HG03025 (cell line): ENCODE results near the gene SERPINH1.
"Not testable (repeated sequence)": the region's sequence is repeated elsewhere in the genome, so short reads cannot be mapped to it uniquely, and the experiment has no call there.

Source experiments
- ATAC-seq: cut with Tn5 transposase; IDR thresholded peaks from one replicate; pipeline ENCODE4 v1.9.1; 2021; ENCODE audit warnings: mild to moderate bottlenecking, moderate library complexity; ENCODE audit not compliant: unreplicated experiment, low FRiP score

SERPINH1 gene

DNA sequence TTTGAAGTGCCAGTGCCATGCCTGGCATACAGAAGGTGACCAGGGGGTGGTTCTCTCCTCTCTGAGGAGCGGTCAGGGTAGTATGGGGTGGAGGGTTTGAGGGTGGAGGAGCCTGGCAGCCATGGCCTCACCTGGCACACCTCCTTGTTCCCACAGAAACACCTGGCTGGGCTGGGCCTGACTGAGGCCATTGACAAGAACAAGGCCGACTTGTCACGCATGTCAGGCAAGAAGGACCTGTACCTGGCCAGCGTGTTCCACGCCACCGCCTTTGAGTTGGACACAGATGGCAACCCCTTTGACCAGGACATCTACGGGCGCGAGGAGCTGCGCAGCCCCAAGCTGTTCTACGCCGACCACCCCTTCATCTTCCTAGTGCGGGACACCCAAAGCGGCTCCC, 9.6 kb downstream of the SERPINH1 start:
- no peak for ATAC-seq

GRCh38 chr11:75572744-75573143, 10.7 kb downstream of the SERPINH1 start:
- ATAC-seq, result no peak

- no peak for ATAC-seq
Measured at GRCh38 chr11:75574698-75575602, 12.9 kb downstream of the SERPINH1 start.

- ATAC-seq, result no peak
Measured at GRCh38 chr11:75576017-75576416, 14.0 kb downstream of the SERPINH1 start.

DNA sequence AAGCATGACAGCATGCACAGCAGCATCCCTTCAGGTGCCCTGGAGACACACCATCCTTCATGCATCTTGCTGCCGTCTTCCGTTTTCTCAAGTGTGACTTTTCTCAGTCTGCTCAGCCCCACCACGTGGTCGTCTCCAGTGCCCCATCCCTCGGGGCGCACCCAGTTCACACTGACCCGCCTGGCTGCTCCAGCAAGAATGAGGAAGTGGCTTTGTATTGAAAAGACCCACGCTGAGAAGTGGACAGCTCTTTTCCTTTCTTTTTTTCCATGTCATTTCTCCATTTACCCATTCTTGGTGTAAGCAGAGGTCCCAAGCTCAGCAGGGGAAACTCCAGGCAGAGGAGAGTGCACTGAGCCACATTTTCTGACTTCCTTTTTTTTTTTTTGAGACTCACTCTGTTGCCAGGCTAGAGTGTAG, 14.5 kb downstream of the SERPINH1 start:
- ATAC-seq, result no peak

- no peak for ATAC-seq
Measured at GRCh38 chr11:75577207-75577606, 15.2 kb downstream of the SERPINH1 start.

- ATAC-seq, result no peak
Measured at GRCh38 chr11:75578977-75579376, 16.9 kb downstream of the SERPINH1 start.

DNA sequence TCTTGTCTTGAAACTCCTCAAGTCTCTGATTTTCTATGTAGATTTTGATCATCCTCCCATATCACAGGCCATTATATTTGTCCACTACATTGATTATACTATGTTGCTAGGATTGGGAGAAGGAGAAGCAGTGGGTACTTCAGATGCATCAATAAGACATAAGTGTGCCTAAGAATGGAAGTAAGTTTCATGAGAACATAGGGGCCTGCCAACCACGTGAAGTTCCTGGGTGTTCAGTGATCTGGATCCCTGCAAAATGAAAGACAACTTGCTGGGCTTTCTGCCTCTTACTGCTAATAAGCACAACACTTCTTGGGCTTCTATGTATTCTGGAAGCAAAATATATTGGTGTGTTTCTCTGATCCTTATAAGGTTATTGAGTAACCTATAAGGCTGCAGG, 17.8 kb downstream of the SERPINH1 start:
- no peak for ATAC-seq

DNA sequence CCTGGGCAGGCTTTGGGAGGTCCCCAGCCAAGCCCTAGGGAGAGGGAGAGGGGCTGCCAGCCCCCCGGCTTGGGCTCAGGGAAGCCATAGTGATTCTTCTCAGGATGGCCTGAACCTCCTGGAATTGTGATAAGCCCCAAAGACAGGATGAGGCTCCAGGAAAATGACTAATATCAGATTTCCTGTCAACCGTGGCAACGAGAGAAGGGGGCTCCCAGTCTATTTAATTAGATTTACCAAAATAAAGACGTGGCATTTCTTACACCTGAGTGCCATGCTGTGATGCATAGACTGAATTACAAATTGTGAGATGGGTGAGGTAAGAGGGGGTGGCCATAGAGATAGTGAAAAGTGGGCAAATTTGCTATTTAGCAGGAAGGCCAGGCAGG, 20.4 kb downstream of the SERPINH1 start:
- no peak for ATAC-seq

- ATAC-seq, result no peak
Measured at GRCh38 chr11:75582895-75583717, 21.1 kb downstream of the SERPINH1 start.

DNA sequence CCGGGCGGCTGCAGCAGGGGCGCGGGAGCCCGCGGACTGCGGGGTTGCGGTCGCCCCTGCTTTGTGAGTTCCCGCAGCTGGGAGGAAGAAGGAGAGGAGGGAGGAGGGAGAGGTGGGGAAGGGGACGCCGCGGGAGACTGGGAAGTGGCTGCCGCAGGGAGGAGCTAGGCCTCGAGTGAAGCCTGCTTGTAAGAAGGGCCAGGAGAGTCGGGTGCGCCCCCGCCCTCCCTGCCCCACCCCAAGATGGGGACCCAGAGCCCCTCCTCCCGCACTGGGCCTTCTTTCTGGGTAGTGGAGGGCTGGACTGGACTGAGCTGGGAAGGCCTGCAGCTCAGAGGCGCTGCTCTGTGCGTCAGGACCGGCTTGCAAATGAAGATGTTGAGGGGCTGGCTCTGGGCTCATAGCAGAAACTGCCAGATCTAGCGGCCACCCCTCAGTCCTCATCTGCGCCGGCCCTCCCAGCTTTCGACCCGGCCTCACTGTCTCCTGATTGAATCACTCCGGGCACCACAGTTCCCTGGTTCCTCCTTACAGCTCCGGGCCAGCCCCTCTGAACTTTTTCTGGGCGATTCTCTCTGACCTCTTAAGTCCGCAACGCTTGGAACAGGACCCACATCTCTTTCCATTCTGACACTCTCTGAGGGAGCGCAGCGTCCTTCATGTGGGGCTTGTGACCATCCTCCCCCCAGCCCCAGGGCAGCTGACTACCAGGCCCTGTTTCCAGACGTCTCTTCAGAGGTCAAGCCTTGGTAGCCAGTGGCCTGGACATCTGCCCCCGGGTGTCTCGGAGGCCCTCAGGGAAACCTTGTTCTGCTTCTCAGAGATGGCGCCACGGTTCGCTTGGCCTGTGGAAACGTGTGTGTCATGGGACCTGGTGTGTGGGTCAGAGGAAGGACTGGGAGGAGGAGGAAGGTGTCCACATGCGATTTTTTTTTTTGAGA, 21.9 kb downstream of the SERPINH1 start:
- no peak for ATAC-seq

DNA sequence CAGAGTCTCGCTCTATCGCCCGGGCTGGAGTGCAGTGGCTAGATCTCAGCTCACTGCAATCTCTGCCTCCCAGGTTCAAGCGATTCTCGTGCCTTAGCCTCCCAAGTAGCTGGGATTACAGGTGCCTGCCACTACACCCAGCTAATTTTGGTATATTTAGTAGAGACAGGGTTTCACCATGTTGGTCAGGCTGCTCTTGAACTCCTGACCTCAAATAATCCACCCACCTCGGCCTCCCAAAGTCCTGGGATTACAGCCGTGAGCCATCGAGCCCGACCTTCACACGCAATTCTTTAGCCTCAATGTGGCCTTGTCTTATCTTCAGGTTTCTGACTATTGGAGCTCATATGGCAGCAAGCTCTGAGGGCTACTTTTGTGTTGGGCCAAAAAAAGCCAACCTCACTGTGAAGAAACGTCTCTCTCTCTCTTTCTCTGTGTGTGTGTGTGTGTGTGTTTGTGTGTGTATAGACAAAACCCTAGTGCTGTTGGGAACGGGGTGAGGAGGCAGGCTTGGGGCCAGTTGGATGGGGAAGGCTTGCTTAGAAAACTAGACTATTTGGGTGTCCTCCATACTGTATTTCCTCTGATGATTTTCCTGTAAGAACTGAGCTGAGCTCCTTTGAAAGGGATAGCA, 22.7 kb downstream of the SERPINH1 start:
- ATAC-seq, result not testable (repeated sequence)

- ATAC-seq, result no peak
Measured at GRCh38 chr11:75585293-75585670, 23.2 kb downstream of the SERPINH1 start.

- no peak for ATAC-seq
Measured at GRCh38 chr11:75586395-75586794, 24.3 kb downstream of the SERPINH1 start.

GRCh38 chr11:75588051-75588481, 26.0 kb downstream of the SERPINH1 start:
- ATAC-seq, result no peak

GRCh38 chr11:75589051-75589450, 27.0 kb downstream of the SERPINH1 start:
- no peak for ATAC-seq

GRCh38 chr11:75589933-75590332, 27.9 kb downstream of the SERPINH1 start:
- ATAC-seq, result no peak

DNA sequence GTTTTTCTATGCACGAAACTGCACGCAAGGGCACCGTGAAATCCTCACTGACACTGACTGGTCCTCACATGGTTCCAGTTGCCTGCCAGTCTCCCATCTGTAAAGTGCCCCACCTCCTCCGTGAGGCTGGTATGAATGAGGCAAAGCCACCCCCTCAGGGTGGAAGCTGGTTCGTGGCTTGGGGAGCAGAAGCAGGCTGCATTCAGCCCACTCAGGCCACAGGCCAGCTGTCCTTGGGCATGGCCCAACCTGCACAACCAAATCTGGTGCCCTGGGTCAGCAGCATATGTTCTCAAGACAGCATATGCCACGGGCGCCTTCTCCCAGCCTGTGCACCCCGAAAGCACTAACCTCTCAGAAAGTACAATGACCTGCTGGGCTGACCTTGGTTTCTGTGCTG, 29.3 kb downstream of the SERPINH1 start:
- ATAC-seq, result no peak

DNA sequence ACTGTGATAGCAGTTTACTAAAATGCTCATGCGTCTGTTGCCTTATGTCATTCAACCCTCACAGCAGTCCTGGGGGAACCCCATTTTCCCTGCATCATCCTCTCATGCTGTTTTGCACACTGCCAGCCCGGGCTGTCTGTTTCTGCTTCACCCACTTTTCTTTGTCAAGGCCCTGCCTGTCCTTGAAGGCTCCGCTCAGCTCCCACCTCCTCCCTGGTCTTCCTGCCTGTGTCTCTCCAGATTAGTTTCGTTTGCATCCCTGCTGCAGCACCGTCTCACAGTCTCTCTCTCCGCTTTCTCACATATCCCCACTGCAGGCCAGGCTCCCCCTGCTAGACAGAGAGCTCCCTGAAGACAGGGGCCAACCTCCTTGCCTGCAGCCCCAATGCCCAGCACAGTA, 29.9 kb downstream of the SERPINH1 start:
- ATAC-seq, result no peak

GRCh38 chr11:75592715-75593114, 30.7 kb downstream of the SERPINH1 start:
- ATAC-seq, result no peak
